Prostate gland (tissue), 2 donors: ENCODE measurements around the gene HDAC4.

Experiments
- POLR2AphosphoS5 ChIP-seq: sonication (generic); formaldehyde crosslinking; IDR thresholded peaks from one replicate; pipeline ENCODE4 v1.6.1; 2017; ENCODE audit warnings: antibody characterized with exemption
- TF ChIP-seq, protein P1 (sequence below), 4 experiments: fragments of 200-600 bp in 2 of 4; fragments of 450-650 bp in 2 of 4; sonication (generic) in 2 of 4; IDR thresholded peaks; 1 replicate in 3 of 4; 2 replicates in 1 of 4; pipeline ENCODE4 v1.5.1; 2016 to 2019; ENCODE audit warnings: antibody characterized with exemption in 4 of 4, mild to moderate bottlenecking in 2 of 4, moderate library complexity in 2 of 4

DNA sequence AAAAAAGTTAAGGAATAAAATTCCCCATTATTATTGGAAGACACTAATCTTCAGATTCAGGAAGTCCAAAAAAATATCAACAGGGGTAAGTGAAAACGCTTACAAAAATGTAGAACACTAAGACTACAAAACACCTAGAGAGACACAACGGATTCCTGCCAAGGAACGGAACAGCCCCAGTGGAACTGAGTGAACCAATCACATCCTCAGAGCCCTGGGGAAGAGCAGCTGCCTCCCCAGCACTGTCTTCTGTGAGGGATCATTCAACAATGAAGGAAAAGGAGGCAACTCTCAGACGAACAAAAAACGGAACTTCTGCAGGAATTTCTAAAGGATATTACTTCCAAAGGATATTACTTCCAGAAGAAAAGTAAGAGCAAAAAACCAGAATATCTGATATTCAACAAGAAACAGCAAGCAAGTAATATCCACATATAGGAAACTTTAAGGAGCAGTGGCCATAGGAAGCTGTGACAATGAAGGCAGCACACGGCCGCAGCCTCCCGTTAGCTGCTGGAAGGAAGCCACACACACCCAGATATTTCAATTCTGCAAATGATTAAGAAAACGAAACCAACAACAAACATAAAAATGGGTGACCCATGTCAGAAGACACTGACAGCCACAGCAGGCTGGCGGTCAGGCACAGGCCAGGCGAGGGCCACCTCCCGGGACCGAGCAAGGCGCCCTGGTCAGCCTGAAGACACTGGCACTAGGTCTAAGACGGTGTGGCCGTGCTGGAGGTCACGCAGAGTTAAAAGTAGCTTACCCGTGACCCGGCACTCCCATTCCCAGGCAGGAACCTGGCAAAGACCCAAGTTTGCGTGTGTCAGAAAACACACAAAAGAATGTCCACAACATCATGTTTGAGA lies 81.8 kb downstream of the HDAC4 start:
- TF ChIP-seq, protein P1, sequence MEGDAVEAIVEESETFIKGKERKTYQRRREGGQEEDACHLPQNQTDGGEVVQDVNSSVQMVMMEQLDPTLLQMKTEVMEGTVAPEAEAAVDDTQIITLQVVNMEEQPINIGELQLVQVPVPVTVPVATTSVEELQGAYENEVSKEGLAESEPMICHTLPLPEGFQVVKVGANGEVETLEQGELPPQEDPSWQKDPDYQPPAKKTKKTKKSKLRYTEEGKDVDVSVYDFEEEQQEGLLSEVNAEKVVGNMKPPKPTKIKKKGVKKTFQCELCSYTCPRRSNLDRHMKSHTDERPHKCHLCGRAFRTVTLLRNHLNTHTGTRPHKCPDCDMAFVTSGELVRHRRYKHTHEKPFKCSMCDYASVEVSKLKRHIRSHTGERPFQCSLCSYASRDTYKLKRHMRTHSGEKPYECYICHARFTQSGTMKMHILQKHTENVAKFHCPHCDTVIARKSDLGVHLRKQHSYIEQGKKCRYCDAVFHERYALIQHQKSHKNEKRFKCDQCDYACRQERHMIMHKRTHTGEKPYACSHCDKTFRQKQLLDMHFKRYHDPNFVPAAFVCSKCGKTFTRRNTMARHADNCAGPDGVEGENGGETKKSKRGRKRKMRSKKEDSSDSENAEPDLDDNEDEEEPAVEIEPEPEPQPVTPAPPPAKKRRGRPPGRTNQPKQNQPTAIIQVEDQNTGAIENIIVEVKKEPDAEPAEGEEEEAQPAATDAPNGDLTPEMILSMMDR (IDR thresholded peaks at IDR 0.05), result no peak
- TF ChIP-seq POLR2AphosphoS5, result no peak
